Testis (tissue), 3 donors: ENCODE data around the gene RNF182. TPM values are rescaled to one million over a fixed set of nuclear protein-coding genes. Genes with fewer than 3 reads are reported as not detected.

ENCODE experiments used
- DNase-seq: peaks from one replicate; pipeline ENCODE4 v3.0.0-alpha.2; 2019
- H3K27ac ChIP-seq, 2 donors: fragments of 200-600 bp; sonication (generic); one replicate each; pipeline ENCODE4 v1.5.1; 2019
- H3K27me3 ChIP-seq: fragments of 200-600 bp; sonication (generic); one replicate; pipeline ENCODE4 v1.5.1; 2019
- H3K36me3 ChIP-seq: fragments of 200-600 bp; sonication (generic); one replicate; pipeline ENCODE4 v1.5.1; 2017; ENCODE audit warnings: low read depth; ENCODE audit errors: missing control alignments
- H3K4me1 ChIP-seq: fragments of 200-600 bp; sonication (generic); one replicate; pipeline ENCODE4 v1.5.1; 2019
- H3K4me3 ChIP-seq, 2 donors: fragments of 200-600 bp; sonication (generic); one replicate each; pipeline ENCODE4 v1.5.1; 2017 to 2019
- H3K9me3 ChIP-seq: fragments of 200-600 bp; sonication (generic); one replicate; pipeline ENCODE4 v1.5.1; 2017
- CTCF ChIP-seq, 3 experiments: fragments of 450-650 bp in 2 of 3; fragments of 200-600 bp in 1 of 3; sonication (generic) in 1 of 3; IDR thresholded peaks; one replicate each; pipeline ENCODE4 v1.5.1; 2016 to 2019; ENCODE audit warnings: antibody characterized with exemption in 3 of 3, mild to moderate bottlenecking in 2 of 3, moderate library complexity in 1 of 3
- POLR2A ChIP-seq: fragments of 450-650 bp; IDR thresholded peaks from one replicate; pipeline ENCODE4 v1.6.1; 2017; ENCODE audit warnings: antibody characterized with exemption, mild to moderate bottlenecking, moderate library complexity
- WGBS, 2 donors: methylation state at CpG; one replicate each; pipeline ENCODE4 v1.1.5; 2018; 5-methylcytosine and 5-hydroxymethylcytosine counted together
- intact Hi-C: fragments of 100-400 bp; cut with DNase I; formaldehyde crosslinking; loops from one replicate; pipeline ENCODE4 v1.15.1; 2023; ENCODE audit warnings: low total_unique reads
- polyA plus RNA-seq: library from polyadenylated mRNA; stranded (reverse); fragments of 350-450 nt; fragmentation: Illumina TruSeq; extraction: RNeasy Lipid Tissue Mini Kit (QIAGEN cat#74804); gene quantifications from one replicate; pipeline ENCODE4 v1.2.3, GENCODE V29; 2014; ENCODE audit warnings: low read depth, low replicate concordance; ENCODE audit not compliant: insufficient read depth
- total RNA-seq, 2 donors: library from RNA; depleted of rRNA; stranded (reverse); fragments of >200 nt; gene quantifications; one replicate each; pipeline ENCODE4 v1.2.3, GENCODE V29; 2016

The RNF182 gene
- total and polyA plus RNA-seq, 3 donors from 2014 or later, result 5.8 to 7.2 (median 6.8) TPM

- no peaks in the 10 kb centered on the region for H3K4me1 ChIP-seq
- no peak for DNase-seq
- TF ChIP-seq POLR2A (no peak), CTCF (IDR thresholded peaks at IDR 0.05) (no peak)
- H3K4me3 ChIP-seq, result no peak overlapping the region
- no peaks in the 10 kb centered on the region for H3K9me3 ChIP-seq
- no peaks in the 10 kb centered on the region for H3K27me3 ChIP-seq
- no peaks in the 10 kb centered on the region for H3K36me3 ChIP-seq
- 80 to 88% methylated on average over 4 of the region's 4 CpGs for WGBS, 2 donors
- intact Hi-C loops, result no loop called here
- H3K27ac ChIP-seq, result no peak overlapping the region
Observed at GRCh38 chr6:13985663-13986325, 61.0 kb downstream of the RNF182 start.

- H3K9me3 ChIP-seq, result no peaks in the 10 kb centered on the region
- intact Hi-C loops, result no loop called here
- H3K36me3 ChIP-seq, result no peaks in the 10 kb centered on the region
- 85 to 87% methylated on average over 4 of the region's 4 CpGs for WGBS, 2 donors
- no peaks in the 10 kb centered on the region for H3K27me3 ChIP-seq
- no peak for DNase-seq
- no peak overlapping the region for H3K4me3 ChIP-seq
- TF ChIP-seq POLR2A (no peak), CTCF (IDR thresholded peaks at IDR 0.05) (no peak)
- no peak overlapping the region for H3K27ac ChIP-seq
- H3K4me1 ChIP-seq, result no peaks in the 10 kb centered on the region
Observed at GRCh38 chr6:13986700-13987399, 62.1 kb downstream of the RNF182 start.

- Histone ChIP-seq H3K4me1 (no peaks in the 10 kb centered on the region), H3K36me3 (no peaks in the 10 kb centered on the region), H3K9me3 (no peaks in the 10 kb centered on the region), H3K27ac (no peak overlapping the region), H3K4me3 (no peak overlapping the region), H3K27me3 (no peaks in the 10 kb centered on the region)
- intact Hi-C loops, result no loop called here
- no peak for DNase-seq
- TF ChIP-seq POLR2A, result no peak
- TF ChIP-seq CTCF (IDR thresholded peaks at IDR 0.05), result no peak
- WGBS, 2 donors, result 89 to 92% methylated on average over 11 of the region's 11 CpGs
Observed at GRCh38 chr6:13987400-13987865, 62.7 kb downstream of the RNF182 start.

GRCh38 chr6:13988049-13988738 lies 63.4 kb downstream of the RNF182 start:
- Histone ChIP-seq H3K36me3 (no peaks in the 10 kb centered on the region), H3K27me3 (no peaks in the 10 kb centered on the region), H3K4me1 (no peaks in the 10 kb centered on the region), H3K27ac (no peak overlapping the region), H3K9me3 (no peaks in the 10 kb centered on the region), H3K4me3 (no peak overlapping the region)
- 85 to 87% methylated on average over 5 of the region's 5 CpGs for WGBS, 2 donors
- TF ChIP-seq POLR2A, result no peak
- no peak for TF ChIP-seq CTCF (IDR thresholded peaks at IDR 0.05)
- DNase-seq, result no peak
- intact Hi-C loops, result no loop called here
